EL (cell line): Measurements from ENCODE around the gene ACOXL.

Experiments used
- DNase-seq: peaks from one replicate; pipeline ENCODE4 v3.0.0-alpha.2; 2016

ACOXL gene

GRCh38 chr2:110979471-110980338, 247.3 kb downstream of the ACOXL start:
- no peak for DNase-seq

- no peak for DNase-seq
Observed at GRCh38 chr2:110980339-110981062, 248.1 kb downstream of the ACOXL start.

GRCh38 chr2:110983133-110983532, 250.8 kb downstream of the ACOXL start:
- no peak for DNase-seq

- DNase-seq: no peak
Observed at GRCh38 chr2:110984694-110985490, 252.5 kb downstream of the ACOXL start.

GRCh38 chr2:110990440-110990839, 258.1 kb downstream of the ACOXL start:
- no peak for DNase-seq

GRCh38 chr2:110991911-110992310, 259.5 kb downstream of the ACOXL start:
- DNase-seq: no peak

GRCh38 chr2:110992886-110993285, 260.5 kb downstream of the ACOXL start:
- DNase-seq: no peak

DNA sequence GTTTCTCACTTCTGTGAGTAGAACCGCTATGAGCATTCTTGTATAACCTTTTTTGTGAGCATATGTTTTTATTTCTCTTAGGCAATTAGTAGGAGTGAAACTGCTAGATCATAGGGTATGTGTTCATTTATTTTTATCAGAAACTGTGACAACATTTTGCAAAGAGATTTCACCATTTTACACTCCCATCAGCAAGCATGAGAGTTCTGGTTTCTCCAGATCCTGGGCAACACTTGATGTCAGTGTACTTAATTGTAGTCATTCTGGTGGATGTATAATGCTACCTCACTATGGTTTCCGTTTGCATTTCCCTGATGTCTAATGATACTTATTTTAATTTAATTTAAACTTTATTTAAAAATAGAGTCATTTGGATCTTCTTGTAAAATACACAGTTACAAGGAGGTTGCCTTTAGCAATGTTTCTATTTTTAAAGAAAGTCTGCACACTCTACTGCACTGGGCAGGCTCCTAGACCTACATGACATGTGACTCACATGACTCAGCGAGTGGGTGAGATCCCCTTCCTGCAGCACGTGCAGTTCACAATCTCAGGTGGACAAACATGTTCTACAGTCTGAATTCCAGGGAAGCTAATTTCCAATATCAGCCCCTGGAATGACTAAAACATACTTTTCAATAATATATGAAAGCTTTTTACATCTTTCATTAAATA, 261.3 kb downstream of the ACOXL start:
- no peak for DNase-seq

DNA sequence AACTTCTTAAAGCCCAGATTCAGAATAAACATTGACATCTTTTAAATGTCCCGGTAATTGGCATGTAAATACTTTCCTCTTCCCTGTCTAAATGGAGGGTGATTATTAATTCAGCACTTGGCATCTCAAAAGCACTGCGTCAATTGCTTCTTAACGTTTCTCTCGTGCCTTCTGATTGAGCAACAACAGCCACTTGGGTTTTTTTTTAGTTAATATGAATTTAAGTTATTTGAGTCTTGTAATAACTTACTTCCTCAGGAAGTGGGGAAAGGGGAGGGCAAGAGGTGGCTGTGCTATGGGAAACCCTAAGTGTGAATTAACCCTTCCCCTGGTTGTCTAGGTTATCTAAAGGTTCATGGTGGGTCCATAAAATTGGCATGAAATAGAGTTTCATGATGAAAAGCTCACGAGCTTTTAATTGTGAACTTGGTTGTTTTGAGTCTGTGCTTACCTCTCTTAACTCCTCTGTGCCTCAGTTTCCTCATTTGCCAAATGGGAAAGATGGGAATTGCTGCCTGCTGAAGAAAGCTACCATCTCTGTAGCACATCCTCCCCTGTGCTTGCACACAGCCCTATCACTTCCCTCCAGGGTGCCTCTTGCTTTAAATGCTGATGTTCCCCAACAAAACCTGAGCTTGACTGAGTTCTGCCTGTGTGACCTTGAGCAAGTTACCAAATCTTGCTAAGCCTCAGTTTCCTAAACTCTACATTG, 262.0 kb downstream of the ACOXL start:
- no peak for DNase-seq

- DNase-seq: no peak
Observed at GRCh38 chr2:110995911-110996310, 263.5 kb downstream of the ACOXL start.

DNA sequence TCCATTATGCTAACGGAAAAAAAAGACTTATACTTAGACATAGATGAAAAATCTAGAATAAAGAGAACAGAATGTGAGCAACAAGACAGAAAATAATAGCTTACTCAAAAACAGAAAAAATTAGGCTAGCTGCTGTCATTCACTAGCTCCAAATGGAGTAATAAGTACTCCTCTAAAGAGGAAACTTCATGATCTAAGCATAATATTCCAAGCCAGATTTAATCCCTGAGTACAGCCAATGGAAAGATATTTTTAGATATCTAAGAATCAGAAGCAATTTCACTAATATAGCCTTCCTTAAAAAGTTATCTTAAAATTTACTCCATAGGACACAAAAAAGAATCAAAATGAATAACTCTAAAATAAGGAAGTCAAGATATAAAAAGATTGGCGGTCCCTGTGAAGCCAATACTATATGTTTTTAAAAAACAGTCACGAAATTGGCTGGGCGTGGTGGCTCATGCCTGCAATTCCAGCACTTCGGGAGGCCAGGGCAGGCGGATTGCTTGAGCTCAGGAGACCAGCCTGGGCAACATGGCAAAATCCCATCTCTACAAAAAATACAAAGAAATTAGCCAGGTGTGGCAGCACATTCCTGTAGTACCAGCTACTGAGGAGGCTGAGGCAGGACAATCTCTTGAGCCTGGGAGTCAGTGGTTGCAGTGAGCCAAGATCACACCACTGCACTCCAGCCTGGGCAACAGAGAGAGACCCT, 265.1 kb downstream of the ACOXL start:
- no peak for DNase-seq

- no peak for DNase-seq
Observed at GRCh38 chr2:110998311-110998710, 265.9 kb downstream of the ACOXL start.

DNA sequence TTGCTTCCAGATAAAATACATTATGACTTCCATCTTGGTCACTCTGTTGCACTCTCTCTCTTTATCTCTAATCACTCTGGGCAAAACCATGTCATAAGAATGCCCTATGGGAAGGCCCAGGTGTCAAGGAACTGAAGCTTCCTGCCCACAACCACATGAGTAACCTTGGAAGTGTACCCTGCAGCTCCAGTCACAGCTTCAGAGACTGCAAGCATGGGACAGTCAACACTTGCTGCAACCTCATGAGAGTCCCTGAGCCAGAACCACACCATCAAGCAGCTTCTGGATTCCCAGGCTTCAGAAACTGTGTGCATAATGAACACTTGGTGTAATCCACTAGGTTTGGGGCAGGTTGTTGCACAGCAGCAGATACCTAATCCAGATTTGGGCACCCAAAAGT, 267.3 kb downstream of the ACOXL start:
- DNase-seq: no peak

DNA sequence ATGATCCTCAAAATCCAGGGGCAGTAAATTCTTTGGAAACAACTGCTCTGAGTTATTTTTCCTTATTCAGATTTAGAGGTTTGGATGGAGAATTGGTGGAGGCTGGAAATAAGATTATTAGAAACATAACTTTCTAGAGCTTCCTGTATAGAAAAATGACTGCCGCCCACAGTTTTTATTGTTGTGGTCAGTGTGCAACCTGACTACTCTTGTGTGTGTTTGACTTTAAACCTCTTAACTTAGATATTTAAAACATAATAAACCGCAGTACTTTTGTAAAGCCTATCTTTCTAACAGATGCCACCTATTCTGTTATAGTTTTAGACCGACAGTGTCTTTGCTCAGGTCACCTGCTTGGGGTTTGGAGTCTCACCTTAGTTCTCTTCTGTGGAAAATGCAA, 272.9 kb downstream of the ACOXL start:
- DNase-seq: no peak

DNA sequence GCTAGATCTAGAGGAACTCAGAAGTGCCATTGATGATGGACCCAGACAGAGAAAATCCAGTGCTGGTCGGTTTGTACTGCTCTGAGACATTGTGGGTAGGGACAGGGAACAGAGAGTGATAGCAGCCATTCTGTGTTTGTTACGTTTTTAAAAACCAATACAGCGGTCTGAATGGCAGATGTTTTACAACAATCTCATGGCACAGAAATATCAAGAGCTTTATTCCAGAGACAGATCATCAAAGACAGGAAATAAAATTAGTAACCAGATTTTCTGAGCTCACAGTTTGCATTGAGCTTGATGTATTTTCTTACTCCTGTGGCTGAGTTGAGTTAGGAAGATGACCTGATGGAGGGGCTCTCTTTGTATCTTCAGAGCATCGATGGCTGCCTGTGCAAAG, 273.4 kb downstream of the ACOXL start:
- DNase-seq: no peak

DNA sequence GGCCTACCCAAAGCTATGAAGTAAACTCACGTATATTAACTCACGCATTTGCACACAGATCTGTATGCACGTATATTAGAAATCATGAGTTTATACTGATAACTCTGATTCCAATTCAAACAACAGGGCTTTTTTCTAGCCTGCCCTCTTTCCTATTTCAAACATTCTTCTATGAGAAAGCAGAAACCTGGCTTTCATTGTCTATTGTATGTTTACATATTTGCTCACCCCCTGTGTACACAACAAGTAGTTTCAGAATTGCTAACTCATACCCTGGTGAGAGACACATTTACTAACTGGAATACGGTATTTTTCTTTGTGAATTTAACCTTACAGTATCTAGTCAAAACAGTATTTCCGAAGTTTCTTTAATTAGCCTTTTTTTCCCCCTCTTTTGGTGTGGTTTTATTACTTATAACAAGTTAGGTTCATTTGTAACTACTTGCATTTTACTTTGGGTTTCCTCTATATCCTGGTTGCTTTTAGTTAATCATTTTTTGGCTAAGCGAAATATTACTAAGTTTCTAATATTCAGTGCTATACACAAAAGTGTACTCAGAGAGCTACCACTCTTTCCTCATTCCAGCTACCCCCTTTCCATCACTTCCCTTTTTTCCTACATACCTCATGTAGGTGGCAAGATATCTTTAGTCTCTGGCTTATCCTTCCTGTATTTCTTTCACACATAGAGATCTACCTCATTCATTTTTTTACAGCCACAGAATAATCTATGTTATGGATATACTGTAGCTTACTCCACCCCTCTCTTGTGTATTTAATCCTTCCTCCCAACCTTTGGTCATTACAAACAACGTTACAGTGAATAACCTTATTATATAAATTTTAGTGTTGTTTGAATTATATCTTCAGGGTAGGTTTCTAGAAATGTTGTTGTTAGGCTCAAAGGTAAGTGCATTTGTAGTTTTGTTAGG, 275.6 kb downstream of the ACOXL start:
- no peak for DNase-seq

GRCh38 chr2:111011218-111011617, 278.8 kb downstream of the ACOXL start:
- DNase-seq: no peak

- DNase-seq: no peak
Observed at GRCh38 chr2:111015283-111015995, 283.1 kb downstream of the ACOXL start.

- DNase-seq: no peak
Observed at GRCh38 chr2:111017034-111017622, 284.8 kb downstream of the ACOXL start.
